CD14-positive monocyte (primary cell): ENCODE measurements around the gene PLIN1. TPM values are rescaled to one million over a fixed set of nuclear protein-coding genes. Genes with fewer than 3 reads are reported as not detected.

ENCODE experiments used
- DNase-seq, 3 donors: peaks; one replicate each; pipeline ENCODE4 v3.0.0-alpha.2; 2011 to 2022
- H2AFZ ChIP-seq: 2 replicates; pipeline ENCODE4 v1.6.0; 2012; ENCODE audit warnings: mild to moderate bottlenecking, low read depth, low read length, inconsistent platforms; ENCODE audit not compliant: insufficient read depth, poor library complexity, severe bottlenecking
- H3K27ac ChIP-seq, 2 donors: 1 replicate in 1 of 2; 2 replicates in 1 of 2; pipeline ENCODE4 v1.5.1; 2012 to 2013; ENCODE audit warnings: low read length in 2 of 2, control low read depth in 1 of 2, inconsistent platforms in 1 of 2, low read depth in 1 of 2, mild to moderate bottlenecking in 1 of 2
- H3K27me3 ChIP-seq, 2 donors: one replicate each; pipeline versions ENCODE4 v1.6.0 to v1.6.1; 2011 to 2013; ENCODE audit warnings: low read length in 2 of 2; ENCODE audit not compliant: control insufficient read depth in 2 of 2, insufficient read depth in 2 of 2
- H3K36me3 ChIP-seq, 2 donors: replicated peaks in 1 of 2; 1 replicate in 1 of 2; 2 replicates in 1 of 2; pipeline versions ENCODE4 v1.5.1 to v1.6.1; 2012 to 2013; ENCODE audit warnings: low read length in 2 of 2, control low read depth in 1 of 2, inconsistent platforms in 1 of 2, mild to moderate bottlenecking in 1 of 2; ENCODE audit not compliant: insufficient read depth in 2 of 2, control insufficient read depth in 1 of 2
- H3K4me1 ChIP-seq, 2 donors: 1 replicate in 1 of 2; 2 replicates in 1 of 2; pipeline versions ENCODE4 v1.5.1 to v1.6.1; 2012 to 2013; ENCODE audit warnings: low read length in 2 of 2, control low read depth in 1 of 2, inconsistent platforms in 1 of 2, mild to moderate bottlenecking in 1 of 2, moderate library complexity in 1 of 2; ENCODE audit not compliant: insufficient read depth in 2 of 2, control insufficient read depth in 1 of 2
- H3K4me2 ChIP-seq: replicated peaks from 2 replicates; pipeline ENCODE3; 2012; ENCODE audit warnings: low read length, moderate library complexity, mild to moderate bottlenecking; ENCODE audit not compliant: poor library complexity, severe bottlenecking; ENCODE audit errors: extremely low read depth
- H3K4me3 ChIP-seq, 3 experiments: fragments of 200-600 bp in 1 of 3; sonication (generic) in 1 of 3; replicated peaks in 1 of 3; 1 replicate in 2 of 3; 2 replicates in 1 of 3; pipeline ENCODE4 v1.5.1; 2011 to 2013; ENCODE audit warnings: low read length in 3 of 3, mild to moderate bottlenecking in 3 of 3, control low read depth in 2 of 3, low read depth in 2 of 3, inconsistent platforms in 1 of 3, moderate library complexity in 1 of 3
- H3K79me2 ChIP-seq: 2 replicates; pipeline ENCODE4 v1.6.0; 2012; ENCODE audit warnings: mild to moderate bottlenecking, control low read depth, inconsistent platforms, low read length, moderate library complexity; ENCODE audit not compliant: insufficient read depth
- H3K9ac ChIP-seq: 2 replicates; pipeline ENCODE4 v1.6.0; 2017; ENCODE audit warnings: low read length, mild to moderate bottlenecking; ENCODE audit not compliant: insufficient read depth, poor library complexity, severe bottlenecking
- H3K9me3 ChIP-seq, 2 donors: replicated peaks in 1 of 2; 1 replicate in 1 of 2; 2 replicates in 1 of 2; pipeline versions ENCODE4 v1.5.1 to v1.6.1; 2012 to 2013; ENCODE audit warnings: low read length in 2 of 2, control low read depth in 1 of 2; ENCODE audit not compliant: control insufficient read depth in 1 of 2, insufficient read depth in 1 of 2
- H4K20me1 ChIP-seq: 2 replicates; pipeline ENCODE4 v1.6.0; 2012; ENCODE audit warnings: mild to moderate bottlenecking, low read length, control low read depth, moderate library complexity; ENCODE audit not compliant: insufficient read depth
- H3K27ac Mint-ChIP-seq, 7 donors: one replicate each; pipeline ENCODE4 v1.8.0; 2020; ENCODE audit warnings: mild to moderate bottlenecking in 7 of 7, mixed read lengths in 7 of 7, moderate library complexity in 6 of 7, inconsistent platforms in 2 of 7
- H3K27me3 Mint-ChIP-seq, 3 donors: one replicate each; pipeline ENCODE4 v1.8.0; 2021 to 2022; ENCODE audit warnings: low read depth in 3 of 3, mild to moderate bottlenecking in 3 of 3, mixed read lengths in 3 of 3, moderate library complexity in 3 of 3, inconsistent platforms in 1 of 3
- H3K36me3 Mint-ChIP-seq, 2 donors: one replicate each; pipeline ENCODE4 v1.8.0; 2020; ENCODE audit warnings: mixed read lengths in 2 of 2, inconsistent platforms in 1 of 2, mild to moderate bottlenecking in 1 of 2
- H3K4me1 Mint-ChIP-seq: one replicate; pipeline ENCODE4 v1.8.0; 2020; ENCODE audit warnings: mild to moderate bottlenecking, mixed read lengths
- H3K4me3 Mint-ChIP-seq, 2 donors: one replicate each; pipeline ENCODE4 v1.8.0; 2020; ENCODE audit warnings: mild to moderate bottlenecking in 2 of 2, mixed read lengths in 2 of 2, moderate library complexity in 1 of 2
- H3K9me3 Mint-ChIP-seq, 7 donors: one replicate each; pipeline ENCODE4 v1.8.0; 2020 to 2022; ENCODE audit warnings: mixed read lengths in 7 of 7, mild to moderate bottlenecking in 6 of 7, moderate library complexity in 6 of 7, inconsistent platforms in 2 of 7
- CTCF ChIP-seq: fragments of 200-600 bp; IDR thresholded peaks from one replicate; pipeline ENCODE4 v1.8.0; 2022; ENCODE audit warnings: antibody characterized with exemption, mild to moderate bottlenecking
- whole genome bisulfite sequencing: methylation state at CpG from one replicate; pipeline ENCODE4 v1.1.5; 2013; ENCODE audit warnings: missing lambda C conversion rate; ENCODE audit not compliant: insufficient coverage; 5-methylcytosine and 5-hydroxymethylcytosine counted together
- intact Hi-C, 2 donors: fragments of 100-400 bp; cut with micrococcal nuclease; formaldehyde crosslinking; loops; one replicate each; pipeline versions ENCODE4 v1.15.0 to v1.15.1; 2023
- polyA plus RNA-seq, 3 donors: library from polyadenylated mRNA; depleted of rRNA in 1 of 3; unstranded in 2 of 3; stranded (reverse) in 1 of 3; fragments of 300-500 nt in 2 of 3; fragments of >200 nt in 1 of 3; fragmentation: Illumina TruSeq in 2 of 3; gene quantifications; 1 replicate in 2 of 3; 2 replicates in 1 of 3; pipeline ENCODE4 v1.2.3, GENCODE V29; 2012 to 2021

Gene PLIN1
- polyA plus RNA-seq, 3 donors = 0.12 TPM; not detected in 2

GRCh38 chr15:89686522-89686921 lies 7.4 kb upstream of the PLIN1 start:
- Histone ChIP-seq H2AFZ (no peak overlapping the region), H3K27ac (no peak overlapping the region), H3K4me3 (no peak overlapping the region), H3K4me1 (peaks cover 11 to 14% of the 10 kb centered on the region in 2 donors), H3K79me2 (no peaks in the 10 kb centered on the region), H3K36me3 (no peaks in the 10 kb centered on the region), H3K27me3 (no peaks in the 10 kb centered on the region), H4K20me1 (no peaks in the 10 kb centered on the region), H3K4me2 (no peak overlapping the region), H3K9ac (no peak overlapping the region), H3K9me3 (no peaks in the 10 kb centered on the region)
- no peaks in the 10 kb centered on the region for H3K27me3 Mint-ChIP-seq
- no peak overlapping the region for H3K4me3 Mint-ChIP-seq
- no peak for TF ChIP-seq CTCF
- intact Hi-C loops = no loop called here
- peaks cover 0 to 2% (median 0%) of the 10 kb centered on the region in 7 donors for H3K9me3 Mint-ChIP-seq
- H3K36me3 Mint-ChIP-seq = peaks cover 3 to 6% of the 10 kb centered on the region in 2 donors
- H3K27ac Mint-ChIP-seq = no peak overlapping the region
- DNase-seq = no peak
- peaks cover 14% of the 10 kb centered on the region for H3K4me1 Mint-ChIP-seq

- H3K4me3 Mint-ChIP-seq = no peak overlapping the region
- H3K4me2 ChIP-seq = no peak overlapping the region
- H3K36me3 Mint-ChIP-seq = peaks cover 3 to 6% of the 10 kb centered on the region in 2 donors
These were observed 6.8 kb upstream of the PLIN1 start for GRCh38 chr15:89685995-89686394.

More at GRCh38 chr15:89685995-89686394, 6.8 kb upstream of the PLIN1 start:
- Histone ChIP-seq H3K27ac (no peak overlapping the region), H3K4me1 (peaks cover 8 to 13% of the 10 kb centered on the region in 2 donors), H4K20me1 (no peaks in the 10 kb centered on the region), H3K9me3 (no peaks in the 10 kb centered on the region), H3K79me2 (no peaks in the 10 kb centered on the region), H2AFZ (no peak overlapping the region), H3K9ac (no peak overlapping the region), H3K4me3 (no peak overlapping the region), H3K36me3 (no peaks in the 10 kb centered on the region), H3K27me3 (no peaks in the 10 kb centered on the region)
- peaks cover 0 to 2% (median 0%) of the 10 kb centered on the region in 7 donors for H3K9me3 Mint-ChIP-seq
- WGBS = 100% methylated on average over 1 of the region's 2 CpGs
- no peak overlapping the region for H3K27ac Mint-ChIP-seq
- DNase-seq = no peak
- no peaks in the 10 kb centered on the region for H3K27me3 Mint-ChIP-seq
- intact Hi-C loops = no loop called here
- no peak for TF ChIP-seq CTCF
- peaks cover 12% of the 10 kb centered on the region for H3K4me1 Mint-ChIP-seq
